PFSK-1 (cell line): ENCODE results near the gene GAPT.

Experiments used
- POLR2AphosphoS5 ChIP-seq: IDR thresholded peaks from 2 replicates; pipeline ENCODE4 v1.6.1; 2012; ENCODE audit warnings: low read depth, mild to moderate bottlenecking, control low read depth, low read length, moderate library complexity
- SIN3A ChIP-seq: IDR thresholded peaks from 2 replicates; pipeline ENCODE4 v1.6.1; 2012; ENCODE audit warnings: mild to moderate bottlenecking, low read length, moderate library complexity, borderline replicate concordance; ENCODE audit not compliant: insufficient read depth
- TF ChIP-seq, protein P1 (sequence below), 2 experiments: IDR thresholded peaks; 2 replicates each; pipeline versions ENCODE4 v1.6.1 to v1.8.0; 2011 to 2012; ENCODE audit warnings: low read depth in 2 of 2, low read length in 2 of 2, control low read depth in 1 of 2, inconsistent platforms in 1 of 2, mild to moderate bottlenecking in 1 of 2, moderate library complexity in 1 of 2; ENCODE audit not compliant: insufficient read depth in 1 of 2

GRCh38 chr5:58481828-58482227 lies 9.4 kb upstream of the GAPT start:
- no peak for TF ChIP-seq POLR2AphosphoS5
- TF ChIP-seq SIN3A, result no peak
- TF ChIP-seq, protein P1, sequence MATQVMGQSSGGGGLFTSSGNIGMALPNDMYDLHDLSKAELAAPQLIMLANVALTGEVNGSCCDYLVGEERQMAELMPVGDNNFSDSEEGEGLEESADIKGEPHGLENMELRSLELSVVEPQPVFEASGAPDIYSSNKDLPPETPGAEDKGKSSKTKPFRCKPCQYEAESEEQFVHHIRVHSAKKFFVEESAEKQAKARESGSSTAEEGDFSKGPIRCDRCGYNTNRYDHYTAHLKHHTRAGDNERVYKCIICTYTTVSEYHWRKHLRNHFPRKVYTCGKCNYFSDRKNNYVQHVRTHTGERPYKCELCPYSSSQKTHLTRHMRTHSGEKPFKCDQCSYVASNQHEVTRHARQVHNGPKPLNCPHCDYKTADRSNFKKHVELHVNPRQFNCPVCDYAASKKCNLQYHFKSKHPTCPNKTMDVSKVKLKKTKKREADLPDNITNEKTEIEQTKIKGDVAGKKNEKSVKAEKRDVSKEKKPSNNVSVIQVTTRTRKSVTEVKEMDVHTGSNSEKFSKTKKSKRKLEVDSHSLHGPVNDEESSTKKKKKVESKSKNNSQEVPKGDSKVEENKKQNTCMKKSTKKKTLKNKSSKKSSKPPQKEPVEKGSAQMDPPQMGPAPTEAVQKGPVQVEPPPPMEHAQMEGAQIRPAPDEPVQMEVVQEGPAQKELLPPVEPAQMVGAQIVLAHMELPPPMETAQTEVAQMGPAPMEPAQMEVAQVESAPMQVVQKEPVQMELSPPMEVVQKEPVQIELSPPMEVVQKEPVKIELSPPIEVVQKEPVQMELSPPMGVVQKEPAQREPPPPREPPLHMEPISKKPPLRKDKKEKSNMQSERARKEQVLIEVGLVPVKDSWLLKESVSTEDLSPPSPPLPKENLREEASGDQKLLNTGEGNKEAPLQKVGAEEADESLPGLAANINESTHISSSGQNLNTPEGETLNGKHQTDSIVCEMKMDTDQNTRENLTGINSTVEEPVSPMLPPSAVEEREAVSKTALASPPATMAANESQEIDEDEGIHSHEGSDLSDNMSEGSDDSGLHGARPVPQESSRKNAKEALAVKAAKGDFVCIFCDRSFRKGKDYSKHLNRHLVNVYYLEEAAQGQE (IDR thresholded peaks at IDR 0.05; ENCODE audit: insufficient read depth in 1 of 2, low read depth in 2 of 2, low read length in 2 of 2), result no peak
